ENCODE measurements around the gene NLRX1.
"Not testable (repeated sequence)": the region's sequence is repeated elsewhere in the genome, so short reads cannot be mapped to it uniquely, and the experiment has no call there.

NLRX1 gene

DNA sequence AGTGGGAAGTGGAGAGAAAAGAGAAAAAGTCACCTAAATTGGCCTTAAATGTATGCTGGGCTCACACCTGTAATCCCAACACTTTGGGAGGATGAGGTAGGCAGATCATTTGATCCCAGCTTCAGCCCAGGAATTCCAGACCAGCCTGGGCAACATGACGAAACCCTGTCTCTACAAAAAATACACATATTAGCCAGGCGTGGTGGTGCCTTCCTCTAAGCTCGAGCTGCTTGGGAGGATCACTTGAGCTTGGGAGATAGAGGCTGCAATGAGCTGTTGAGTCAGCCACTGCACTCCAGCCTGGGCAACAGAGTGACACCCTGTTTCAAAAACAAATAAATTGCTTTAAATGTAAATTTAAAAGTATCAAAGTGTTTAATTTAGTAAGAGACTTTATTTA lies 41.5 kb downstream of the NLRX1 start:
- no peak for DNase-seq (ENCODE audit: low read depth in 2 of 2)

DNA sequence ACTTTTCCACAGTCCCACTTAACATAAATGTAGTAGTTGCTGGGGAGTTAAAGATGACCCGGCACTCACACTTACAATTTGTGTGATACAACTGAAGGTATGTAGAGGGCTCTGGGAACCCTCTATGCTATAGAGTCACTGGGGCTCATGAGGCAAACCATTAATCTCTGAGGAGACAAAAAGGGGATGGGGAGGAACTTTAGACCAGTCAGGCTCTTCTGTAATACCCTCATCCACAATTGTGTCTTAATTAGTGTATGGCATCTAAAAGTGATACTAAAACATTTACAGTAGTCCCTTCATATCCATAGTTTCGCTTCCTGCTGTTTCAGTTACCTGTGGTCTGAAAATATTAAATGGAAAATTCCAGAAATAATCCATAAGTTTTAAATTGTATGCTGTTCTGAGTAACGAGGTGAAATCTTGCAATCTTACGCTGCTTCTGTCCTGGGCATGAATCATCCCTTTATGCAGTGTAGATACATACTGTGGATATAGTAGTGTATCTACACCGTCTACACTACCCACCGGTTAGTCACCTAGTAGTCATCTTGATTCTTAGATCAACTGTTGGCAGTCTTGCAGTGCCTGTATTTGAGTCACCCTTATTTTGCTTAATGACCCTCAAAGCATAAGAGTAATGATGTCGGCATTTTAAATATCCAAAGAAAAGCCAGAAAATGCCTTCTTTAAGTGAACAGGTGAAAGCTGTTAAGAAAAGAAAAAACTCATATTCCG lies 49.8 kb downstream of the NLRX1 start:
- no peak for DNase-seq (ENCODE audit: low read depth in 2 of 2)

DNA sequence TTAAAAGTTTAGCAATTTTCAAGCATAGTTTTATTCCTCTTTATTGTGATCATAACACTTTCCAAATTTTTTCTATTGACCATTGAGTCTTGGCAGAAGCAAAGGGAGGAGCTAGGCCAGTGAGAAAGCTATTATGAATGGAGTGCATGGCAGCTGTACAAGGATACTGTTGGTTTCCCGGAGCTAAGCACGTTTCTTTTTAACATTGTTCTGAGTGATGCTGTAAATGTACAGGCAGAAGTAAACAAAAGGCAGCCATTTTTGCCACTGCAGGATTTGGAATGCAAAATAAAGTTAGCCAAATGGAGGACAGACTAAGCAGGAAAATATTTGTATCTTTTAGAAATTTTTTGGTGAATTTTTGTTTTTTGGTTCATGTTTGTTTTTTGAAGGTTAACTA lies 53.8 kb downstream of the NLRX1 start:
- DNase-seq (ENCODE audit: low read depth in 2 of 2) = no peak

DNA sequence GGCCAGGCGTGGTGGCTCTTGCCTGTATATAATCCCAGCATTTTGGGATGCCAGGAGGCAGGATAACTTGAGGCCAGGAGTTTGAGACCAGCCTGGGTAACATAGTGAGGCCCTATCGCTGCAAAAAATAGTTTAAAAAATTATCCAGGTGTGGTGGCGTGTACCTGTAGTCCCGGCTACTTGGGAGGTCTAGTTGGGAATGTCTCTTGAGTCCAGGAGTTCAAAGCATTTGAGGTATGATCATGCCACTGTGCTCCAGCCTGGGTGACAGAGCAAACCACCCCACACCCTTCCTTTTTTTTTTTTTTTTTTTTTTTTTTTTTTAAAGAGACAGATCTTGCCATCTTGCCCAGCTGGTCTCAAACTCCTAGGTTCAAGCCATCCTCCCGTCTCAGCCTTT lies 54.4 kb downstream of the NLRX1 start:
- DNase-seq (ENCODE audit: low read depth in 2 of 2) = no peak

DNA sequence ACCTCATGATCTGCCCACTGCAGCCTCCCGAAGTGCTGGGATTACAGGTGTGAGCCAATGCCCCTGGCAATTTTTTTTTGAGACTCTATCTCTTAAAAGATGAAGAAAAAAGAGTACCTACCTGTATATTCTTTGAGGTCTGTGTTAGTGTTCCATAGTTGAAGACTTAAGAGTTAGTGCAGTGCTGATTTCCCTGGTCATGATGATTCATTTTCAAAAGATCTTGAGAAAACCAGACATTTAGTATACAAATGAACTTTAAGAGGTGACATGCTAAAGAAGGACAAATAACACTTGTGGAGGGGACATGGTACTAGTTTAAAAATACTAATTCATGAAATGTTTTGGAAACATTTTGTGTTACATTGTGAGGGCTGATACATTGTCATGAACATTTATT lies 55.3 kb downstream of the NLRX1 start:
- DNase-seq (ENCODE audit: low read depth in 2 of 2) = no peak

DNA sequence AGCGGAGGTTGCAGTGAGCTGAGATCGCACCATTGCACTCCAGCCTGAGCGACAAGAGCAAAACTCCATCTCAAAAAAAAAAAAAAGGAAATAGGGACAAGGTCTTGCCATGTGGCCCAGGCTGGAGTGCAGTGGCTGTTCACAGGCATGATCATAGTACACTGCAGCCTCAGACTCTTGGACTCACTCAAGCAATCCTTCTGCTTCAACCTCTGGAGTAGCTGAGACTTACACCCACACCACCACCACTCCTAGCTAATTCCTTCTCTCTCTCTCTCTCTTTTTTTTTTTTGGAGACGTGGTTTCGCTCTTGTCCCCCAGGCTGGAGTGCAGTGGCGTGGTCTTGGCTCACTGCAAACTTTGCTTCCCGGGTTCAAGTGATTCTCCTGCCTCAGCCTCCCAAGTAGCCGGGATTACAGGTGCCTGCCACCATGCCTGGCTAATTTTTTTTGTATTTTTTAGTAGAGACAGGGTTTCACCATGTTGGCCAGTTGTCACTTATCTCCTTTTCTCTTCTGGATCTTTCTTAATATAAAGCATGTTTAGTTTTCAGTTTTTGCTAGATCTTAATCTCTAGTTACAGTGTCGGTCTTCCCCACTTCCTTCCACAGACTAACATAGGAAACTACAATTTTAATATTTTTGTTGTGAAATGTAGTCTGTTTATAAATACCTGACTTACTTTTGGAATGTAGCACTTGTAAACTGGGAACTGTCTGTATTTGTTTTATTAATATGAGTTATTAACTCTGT lies 60.2 kb downstream of the NLRX1 start:
- not testable (repeated sequence) for DNase-seq (ENCODE audit: low read depth in 2 of 2)

DNA sequence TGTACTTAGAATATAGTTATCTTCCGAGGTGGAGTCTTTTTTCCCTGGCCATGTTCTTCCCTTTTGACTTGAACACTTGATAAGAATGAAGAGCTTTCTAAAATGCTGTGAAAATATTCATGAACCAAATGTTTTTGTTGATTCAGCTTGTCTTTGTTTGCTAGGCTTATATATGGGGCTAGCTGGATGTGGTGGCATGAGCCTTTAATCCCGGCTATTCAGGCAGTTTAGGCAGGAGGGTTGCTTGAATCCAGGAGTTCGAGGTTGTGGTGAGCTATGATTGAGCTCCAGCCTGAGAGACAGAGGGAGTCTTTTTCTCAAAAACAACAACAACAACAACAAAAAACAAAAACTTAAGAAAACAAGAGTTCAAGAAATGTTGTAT lies 60.8 kb downstream of the NLRX1 start:
- DNase-seq (ENCODE audit: low read depth in 2 of 2) = no peak

DNA sequence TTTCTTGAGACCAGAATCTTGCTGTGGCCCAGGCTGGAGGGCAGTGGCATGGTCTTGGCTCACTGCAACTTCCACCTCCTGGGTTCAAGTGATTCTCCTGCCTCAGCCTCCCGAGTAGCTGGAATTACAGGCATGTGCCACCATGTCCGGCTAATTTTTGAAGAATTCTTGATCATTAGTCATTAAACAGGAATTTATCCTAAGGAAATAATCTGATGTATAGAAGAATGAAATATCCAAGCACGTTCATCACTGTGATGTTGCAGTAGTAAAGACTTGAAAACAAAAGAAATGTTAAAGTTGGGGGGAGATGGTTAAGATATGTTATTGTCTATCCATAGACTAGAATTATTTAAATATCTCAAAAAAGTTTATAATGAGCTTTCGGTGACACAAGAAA lies 61.2 kb downstream of the NLRX1 start:
- DNase-seq (ENCODE audit: low read depth in 2 of 2) = no peak

Data from stimulated activated CD4-positive, alpha-beta T cell treated with anti-CD3 and anti-CD28 coated beads, Interleukin-1b, Interleukin-23, amount 100 ng/mL, for 1 hour (primary cell).